ENCODE data around the gene STBD1. TPM values are rescaled to one million over a fixed set of nuclear protein-coding genes. Genes with fewer than 3 reads are reported as not detected.

The STBD1 gene
- total RNA-seq, 4 donors from 2014 or later: 2.3 to 11.1 (median 6.7) TPM

DNA sequence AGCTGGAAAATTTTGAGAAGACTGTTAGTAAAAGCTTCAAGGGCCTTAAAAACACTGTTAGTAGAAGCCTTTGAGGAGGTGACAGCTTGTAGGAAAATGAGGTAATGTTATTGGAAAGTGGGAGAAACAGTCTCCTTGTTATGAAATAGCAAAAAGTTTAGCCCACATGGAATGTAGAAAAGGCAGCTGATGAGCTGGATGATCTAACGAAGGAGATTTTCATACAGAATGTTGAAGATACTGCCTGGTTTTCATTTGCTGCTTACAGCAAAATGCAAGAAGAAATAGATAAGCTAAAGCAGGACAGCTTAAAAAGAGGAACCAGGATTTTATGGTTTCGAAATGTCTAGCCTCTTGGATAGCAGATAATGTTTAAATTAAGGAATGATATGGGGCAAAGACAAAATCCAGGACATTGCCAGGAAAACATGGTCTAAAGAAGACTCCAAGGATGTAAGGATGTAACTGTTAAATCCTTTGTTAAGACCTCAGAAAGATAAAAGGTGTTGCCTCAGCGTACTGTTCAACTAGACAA lies 10.2 kb upstream of the STBD1 start:
- H3K36me3 ChIP-seq: no peaks in the 10 kb centered on the region
- no peak overlapping the region for H3K4me3 ChIP-seq
- H3K4me1 ChIP-seq: no peaks in the 10 kb centered on the region
- no peak overlapping the region for H3K27ac ChIP-seq
- 79% methylated on average over 3 of the region's 3 CpGs for WGBS, 2 donors
- DNase-seq (ENCODE audit: low spot score in 2 of 2): no peak
- H3K27me3 ChIP-seq: no peaks in the 10 kb centered on the region
- H3K9me3 ChIP-seq: peaks cover 0 to 18% (median 0%) of the 10 kb centered on the region in 4 donors
- no peak for TF ChIP-seq POLR2A (IDR thresholded peaks at IDR 0.05)
- TF ChIP-seq EP300 (IDR thresholded peaks at IDR 0.05): no peak
- TF ChIP-seq, protein P1, sequence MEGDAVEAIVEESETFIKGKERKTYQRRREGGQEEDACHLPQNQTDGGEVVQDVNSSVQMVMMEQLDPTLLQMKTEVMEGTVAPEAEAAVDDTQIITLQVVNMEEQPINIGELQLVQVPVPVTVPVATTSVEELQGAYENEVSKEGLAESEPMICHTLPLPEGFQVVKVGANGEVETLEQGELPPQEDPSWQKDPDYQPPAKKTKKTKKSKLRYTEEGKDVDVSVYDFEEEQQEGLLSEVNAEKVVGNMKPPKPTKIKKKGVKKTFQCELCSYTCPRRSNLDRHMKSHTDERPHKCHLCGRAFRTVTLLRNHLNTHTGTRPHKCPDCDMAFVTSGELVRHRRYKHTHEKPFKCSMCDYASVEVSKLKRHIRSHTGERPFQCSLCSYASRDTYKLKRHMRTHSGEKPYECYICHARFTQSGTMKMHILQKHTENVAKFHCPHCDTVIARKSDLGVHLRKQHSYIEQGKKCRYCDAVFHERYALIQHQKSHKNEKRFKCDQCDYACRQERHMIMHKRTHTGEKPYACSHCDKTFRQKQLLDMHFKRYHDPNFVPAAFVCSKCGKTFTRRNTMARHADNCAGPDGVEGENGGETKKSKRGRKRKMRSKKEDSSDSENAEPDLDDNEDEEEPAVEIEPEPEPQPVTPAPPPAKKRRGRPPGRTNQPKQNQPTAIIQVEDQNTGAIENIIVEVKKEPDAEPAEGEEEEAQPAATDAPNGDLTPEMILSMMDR (IDR thresholded peaks at IDR 0.05): no peak

GRCh38 chr4:76298227-76298626 lies 8.3 kb upstream of the STBD1 start:
- Histone ChIP-seq H3K4me3 (no peak overlapping the region), H3K27ac (no peak overlapping the region), H3K4me1 (no peaks in the 10 kb centered on the region), H3K27me3 (no peaks in the 10 kb centered on the region), H3K9me3 (peaks cover 0 to 18% (median 0%) of the 10 kb centered on the region in 4 donors), H3K36me3 (no peaks in the 10 kb centered on the region)
- DNase-seq (ENCODE audit: low spot score in 2 of 2): no peak
- no peak for TF ChIP-seq EP300 (IDR thresholded peaks at IDR 0.05)
- TF ChIP-seq, protein P1 (IDR thresholded peaks at IDR 0.05): no peak
- no peak for TF ChIP-seq POLR2A (IDR thresholded peaks at IDR 0.05)

DNA sequence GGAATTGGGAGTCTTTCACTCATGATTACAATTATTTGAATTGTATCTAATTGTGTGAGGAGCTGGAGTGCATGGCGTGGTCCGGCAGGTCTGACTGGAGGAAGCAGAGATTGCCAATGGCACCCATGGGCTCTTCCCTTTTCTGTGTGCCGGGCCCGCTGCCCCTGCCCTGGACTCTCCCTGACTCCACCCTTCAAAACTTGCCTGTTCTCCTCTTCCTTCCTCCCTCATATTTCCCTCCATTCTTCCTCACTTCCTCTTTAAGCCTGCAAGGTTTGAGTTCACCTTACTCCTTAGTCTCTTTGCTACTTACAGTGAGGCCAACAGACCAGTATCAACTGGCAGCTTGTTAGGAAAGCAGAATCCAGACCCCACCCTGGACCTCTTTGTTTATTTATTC lies 6.5 kb upstream of the STBD1 start:
- Histone ChIP-seq H3K27me3 (no peaks in the 10 kb centered on the region), H3K9me3 (peaks cover 0 to 18% (median 0%) of the 10 kb centered on the region in 4 donors), H3K4me3 (no peak overlapping the region), H3K4me1 (peaks cover 0 to under 1% (median 0%) of the 10 kb centered on the region in 4 donors), H3K36me3 (no peaks in the 10 kb centered on the region), H3K27ac (no peak overlapping the region)
- DNase-seq (ENCODE audit: low spot score in 2 of 2): no peak
- WGBS, 2 donors: 64 to 66% methylated on average over 4 of the region's 4 CpGs
- TF ChIP-seq, protein P1 (IDR thresholded peaks at IDR 0.05): no peak
- TF ChIP-seq POLR2A (IDR thresholded peaks at IDR 0.05) (no peak), EP300 (IDR thresholded peaks at IDR 0.05) (no peak)

DNA sequence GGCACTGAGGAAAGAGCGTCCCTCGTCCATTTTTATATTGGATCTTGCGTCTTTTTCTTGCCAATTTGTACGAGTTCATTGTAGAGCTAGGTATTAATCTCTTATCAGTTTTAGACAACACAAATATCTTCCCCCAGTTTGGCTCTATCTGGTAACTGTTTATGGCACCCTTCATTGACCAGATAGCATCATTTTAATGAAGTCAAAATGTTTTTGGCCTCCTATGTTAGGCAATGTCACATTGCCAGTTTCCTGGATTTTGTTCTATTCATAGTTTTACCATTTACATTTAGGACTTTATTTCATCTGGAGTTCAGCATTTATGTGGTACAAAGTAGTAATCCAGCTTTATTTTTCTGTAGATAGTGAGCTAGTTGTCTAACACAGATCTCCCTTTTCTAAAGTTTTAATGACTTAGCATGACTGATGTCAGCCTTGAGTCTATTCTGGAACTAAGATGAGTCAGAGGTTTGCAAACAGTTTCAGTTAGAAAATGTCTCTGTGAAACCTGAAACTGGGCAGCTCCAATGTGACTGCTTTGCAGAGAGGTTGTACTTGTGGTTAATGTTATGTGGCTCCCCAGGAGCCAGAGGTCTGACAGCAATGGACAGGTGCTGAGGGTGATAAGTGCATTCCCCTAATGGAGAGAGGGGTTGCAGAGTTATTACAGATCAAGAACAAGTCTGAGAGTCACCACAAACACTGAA lies 5.3 kb upstream of the STBD1 start:
- Histone ChIP-seq H3K27me3 (no peaks in the 10 kb centered on the region), H3K9me3 (peaks cover 0 to 14% (median 0%) of the 10 kb centered on the region in 4 donors), H3K4me1 (peaks cover 0 to 9% (median 5%) of the 10 kb centered on the region in 4 donors), H3K4me3 (no peak overlapping the region), H3K36me3 (no peaks in the 10 kb centered on the region), H3K27ac (peak overlapping the region in 1 of 4 donors; percentile 60)
- 94 to 97% methylated on average over 4 of the region's 4 CpGs for WGBS, 2 donors
- TF ChIP-seq EP300 (IDR thresholded peaks at IDR 0.05): no peak
- TF ChIP-seq POLR2A (IDR thresholded peaks at IDR 0.05): no peak
- TF ChIP-seq, protein P1 (IDR thresholded peaks at IDR 0.05): no peak
- DNase-seq (ENCODE audit: low spot score in 2 of 2): no peak

DNA sequence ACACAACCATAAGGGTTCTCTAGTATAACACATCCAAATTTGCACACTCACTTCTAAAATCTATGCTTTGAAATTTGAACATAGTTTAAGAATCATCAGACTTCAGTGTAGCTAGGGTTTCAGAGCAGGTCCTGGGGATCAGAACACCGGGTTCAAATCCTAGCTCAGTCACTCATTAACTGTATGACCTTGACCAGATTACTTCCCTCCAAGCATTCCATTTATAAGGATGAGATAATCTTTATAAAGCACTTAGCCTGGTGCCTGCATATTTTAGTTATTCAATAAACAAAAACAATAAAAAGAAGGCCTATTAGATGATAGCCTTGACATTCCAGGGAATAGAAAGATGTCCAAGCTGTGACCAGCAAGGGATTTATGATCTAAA lies 4.8 kb upstream of the STBD1 start:
- peaks cover 0 to 9% (median 5%) of the 10 kb centered on the region in 4 donors for H3K4me1 ChIP-seq
- 76 to 77% methylated on average over 1 of the region's 1 CpG for WGBS, 2 donors
- peak overlapping the region in 1 of 4 donors; percentile 60 for H3K27ac ChIP-seq
- peaks cover 0 to 14% (median 0%) of the 10 kb centered on the region in 4 donors for H3K9me3 ChIP-seq
- DNase-seq (ENCODE audit: low spot score in 2 of 2): no peak
- no peaks in the 10 kb centered on the region for H3K27me3 ChIP-seq
- H3K4me3 ChIP-seq: no peak overlapping the region
- no peak for TF ChIP-seq EP300 (IDR thresholded peaks at IDR 0.05)
- TF ChIP-seq POLR2A (IDR thresholded peaks at IDR 0.05): no peak
- TF ChIP-seq, protein P1 (IDR thresholded peaks at IDR 0.05): no peak
- H3K36me3 ChIP-seq: no peaks in the 10 kb centered on the region

Data from tibial nerve (tissue), 4 donors.